Ovary (tissue), 9 donors: Measurements from ENCODE around the gene DLK1. TPM values are rescaled to one million over a fixed set of nuclear protein-coding genes. Genes with fewer than 3 reads are reported as not detected.

Experiments
- DNase-seq, 5 donors: peaks; one replicate each; pipeline ENCODE4 v3.0.0-alpha.2; 2019 to 2020
- H3K27ac ChIP-seq, 2 donors: fragments of 200-600 bp; one replicate each; pipeline versions ENCODE4 v1.5.1 to v1.8.0; 2019 to 2022
- H3K27me3 ChIP-seq: fragments of 200-600 bp; one replicate; pipeline ENCODE4 v1.8.0; 2022
- H3K36me3 ChIP-seq: fragments of 200-600 bp; sonication (generic); one replicate; pipeline ENCODE4 v1.5.1; 2019
- H3K4me1 ChIP-seq: one replicate; pipeline ENCODE4 v1.8.1; 2013; ENCODE audit warnings: mild to moderate bottlenecking, moderate library complexity; ENCODE audit not compliant: insufficient read depth
- H3K4me3 ChIP-seq: fragments of 200-600 bp; sonication (generic); one replicate; pipeline ENCODE4 v1.5.1; 2017
- H3K9me3 ChIP-seq, 2 donors: fragments of 200-600 bp in 1 of 2; sonication (generic) in 1 of 2; one replicate each; pipeline versions ENCODE4 v1.5.1 to v1.8.1; 2013 to 2019; ENCODE audit warnings: mild to moderate bottlenecking in 1 of 2, moderate library complexity in 1 of 2
- CTCF ChIP-seq, 3 donors: fragments of 450-650 bp in 2 of 3; fragments of 200-600 bp in 1 of 3; IDR thresholded peaks; one replicate each; pipeline versions ENCODE4 v1.5.1 to v1.8.0; 2016 to 2022; ENCODE audit warnings: antibody characterized with exemption in 3 of 3, mild to moderate bottlenecking in 1 of 3
- EP300 ChIP-seq: sonication (generic); formaldehyde crosslinking; IDR thresholded peaks from one replicate; pipeline ENCODE4 v1.6.1; 2017; ENCODE audit warnings: antibody characterized with exemption
- POLR2A ChIP-seq: fragments of 450-650 bp; IDR thresholded peaks from one replicate; pipeline ENCODE4 v1.6.1; 2017; ENCODE audit warnings: antibody characterized with exemption, mild to moderate bottlenecking, moderate library complexity
- WGBS, 3 donors: extraction: QIAGEN DNeasy Blood & Tissue Kit in 1 of 3; methylation state at CpG; one replicate each; pipeline versions ENCODE4 v1.1.5 to v1.1.7; 2013 to 2017; 5-methylcytosine and 5-hydroxymethylcytosine counted together
- intact Hi-C, 4 donors: fragments of 100-400 bp; cut with DNase I; formaldehyde crosslinking; loops; one replicate each; pipeline versions ENCODE4 v1.11.0 to v1.15.1; 2022 to 2023
- polyA plus RNA-seq, 2 donors: library from polyadenylated mRNA; stranded (reverse); fragments of 200-250 nt in 1 of 2; fragments of 350-450 nt in 1 of 2; fragmentation: Illumina TruSeq in 1 of 2; extraction: RNeasy Lipid Tissue Mini Kit (QIAGEN cat#74804) in 1 of 2; gene quantifications; one replicate each; pipeline ENCODE4 v1.2.3, GENCODE V29; 2013 to 2014
- total RNA-seq, 7 donors: library from RNA; depleted of rRNA in 2 of 7; stranded (reverse); fragments of >200 nt in 2 of 7; fragmentation: NEBNext Ultra II Directional in 3 of 7; extraction: Animal tissue kit (Norgen Biotek cat#: 25700) in 3 of 7; gene quantifications; one replicate each; pipeline versions ENCODE4 v1.1.0 to v1.2.4, GENCODE V29; 2016 to 2023
- donor health status: DM: no; HTN: no; CAD: no; lungs with moderate emphysema.
- donor health status: DM: no; HTN: no; CAD: no.
- donor health status: Bipolar disorder and iron deficiency.
- donor health status: DM: yes; HTN: yes; CAD: no.
- donor health status: DM: no; HTN: no; CAD: no.
- donor health status: DM: yes; HTN: yes; CAD: no.

DLK1 gene
- total and polyA plus RNA-seq, 9 donors: 34.2 to 1,875 (median 108) TPM

GRCh38 chr14:100731011-100731670 lies 4.4 kb downstream of the DLK1 start:
- TF ChIP-seq POLR2A (no peak), CTCF (IDR thresholded peaks at IDR 0.05) (no peak), EP300 (no peak)
- intact Hi-C loops: no loop called here
- peak in 2 of 5 donors; percentile 1 to 31 for DNase-seq
- no peaks in the 10 kb centered on the region for H3K36me3 ChIP-seq
- no peak overlapping the region for H3K4me3 ChIP-seq
- peaks cover 6% of the 10 kb centered on the region for H3K4me1 ChIP-seq
- WGBS, 3 donors: 77 to 85% (median 83%) methylated on average over 7 of the region's 7 CpGs
- no peaks in the 10 kb centered on the region for H3K9me3 ChIP-seq
- H3K27ac ChIP-seq: no peak overlapping the region
- no peaks in the 10 kb centered on the region for H3K27me3 ChIP-seq

GRCh38 chr14:100731846-100732765 lies 5.4 kb downstream of the DLK1 start:
- peaks cover 6% of the 10 kb centered on the region for H3K4me1 ChIP-seq
- intact Hi-C loops: no loop called here
- no peaks in the 10 kb centered on the region for H3K27me3 ChIP-seq
- no peak overlapping the region for H3K27ac ChIP-seq
- WGBS, 3 donors: 89 to 91% (median 89%) methylated on average over 34 of the region's 34 CpGs
- H3K9me3 ChIP-seq: no peaks in the 10 kb centered on the region
- H3K36me3 ChIP-seq: no peaks in the 10 kb centered on the region
- no peak overlapping the region for H3K4me3 ChIP-seq
- no peak for TF ChIP-seq CTCF (IDR thresholded peaks at IDR 0.05)
- no peak for TF ChIP-seq POLR2A
- TF ChIP-seq EP300: no peak
- peak in 2 of 5 donors; percentile 15 to 41 for DNase-seq

GRCh38 chr14:100732766-100733100 lies 6.0 kb downstream of the DLK1 start:
- intact Hi-C loops: no loop called here
- no peaks in the 10 kb centered on the region for H3K9me3 ChIP-seq
- no peak overlapping the region for H3K4me3 ChIP-seq
- no peak for DNase-seq
- H3K4me1 ChIP-seq: peaks cover 6% of the 10 kb centered on the region
- no peaks in the 10 kb centered on the region for H3K36me3 ChIP-seq
- 27 to 52% (median 33%) methylated on average over 7 of the region's 7 CpGs for WGBS, 3 donors
- H3K27me3 ChIP-seq: no peaks in the 10 kb centered on the region
- TF ChIP-seq EP300 (no peak), CTCF (IDR thresholded peaks at IDR 0.05) (no peak), POLR2A (no peak)
- H3K27ac ChIP-seq: no peak overlapping the region

- H3K4me1 ChIP-seq: peaks cover 6% of the 10 kb centered on the region
- 51 to 65% (median 60%) methylated on average over 19 of the region's 19 CpGs for WGBS, 3 donors
- H3K9me3 ChIP-seq: no peaks in the 10 kb centered on the region
- H3K27me3 ChIP-seq: no peaks in the 10 kb centered on the region
- no peak for TF ChIP-seq POLR2A
- TF ChIP-seq EP300: no peak
- no peak for TF ChIP-seq CTCF (IDR thresholded peaks at IDR 0.05)
- intact Hi-C loops: no loop called here
- no peaks in the 10 kb centered on the region for H3K36me3 ChIP-seq
- no peak overlapping the region for H3K4me3 ChIP-seq
- no peak overlapping the region for H3K27ac ChIP-seq
- DNase-seq: peak in 1 of 5 donors; percentile 16
Measured at GRCh38 chr14:100733152-100733850, 6.6 kb downstream of the DLK1 start.
